PFSK-1 (cell line): ENCODE results near the gene NTRK1.

Experiments used
- FOXP2 ChIP-seq: optimal IDR thresholded peaks from 2 replicates; pipeline ENCODE3; 2011; ENCODE audit warnings: borderline replicate concordance, control low read depth, inconsistent platforms; ENCODE audit not compliant: insufficient read depth; ENCODE audit errors: extremely low read length, extremely low read depth
- POLR2AphosphoS5 ChIP-seq: IDR thresholded peaks from 2 replicates; pipeline ENCODE4 v1.6.1; 2012; ENCODE audit warnings: low read depth, mild to moderate bottlenecking, control low read depth, low read length, moderate library complexity
- REST ChIP-seq, 2 experiments: IDR thresholded peaks; 2 replicates each; pipeline versions ENCODE4 v1.6.1 to v1.8.0; 2011 to 2012; ENCODE audit warnings: low read depth in 2 of 2, low read length in 2 of 2, control low read depth in 1 of 2, inconsistent platforms in 1 of 2, mild to moderate bottlenecking in 1 of 2, moderate library complexity in 1 of 2; ENCODE audit not compliant: insufficient read depth in 1 of 2
- SIN3A ChIP-seq: IDR thresholded peaks from 2 replicates; pipeline ENCODE4 v1.6.1; 2012; ENCODE audit warnings: mild to moderate bottlenecking, low read length, moderate library complexity, borderline replicate concordance; ENCODE audit not compliant: insufficient read depth
- TAF1 ChIP-seq: IDR thresholded peaks from 2 replicates; pipeline ENCODE4 v1.6.1; 2012; ENCODE audit warnings: low read length, control low read depth, borderline replicate concordance; ENCODE audit not compliant: insufficient read depth

NTRK1 gene

GRCh38 chr1:156930483-156930882 lies 69.8 kb downstream of the NTRK1 start:
- TF ChIP-seq TAF1 (no peak), FOXP2 (no peak), SIN3A (no peak), REST (IDR thresholded peaks at IDR 0.05; ENCODE audit: insufficient read depth in 1 of 2, low read depth in 2 of 2, low read length in 2 of 2) (no peak), POLR2AphosphoS5 (no peak)
